ENCODE results near the gene UNK.

Gene UNK

DNA sequence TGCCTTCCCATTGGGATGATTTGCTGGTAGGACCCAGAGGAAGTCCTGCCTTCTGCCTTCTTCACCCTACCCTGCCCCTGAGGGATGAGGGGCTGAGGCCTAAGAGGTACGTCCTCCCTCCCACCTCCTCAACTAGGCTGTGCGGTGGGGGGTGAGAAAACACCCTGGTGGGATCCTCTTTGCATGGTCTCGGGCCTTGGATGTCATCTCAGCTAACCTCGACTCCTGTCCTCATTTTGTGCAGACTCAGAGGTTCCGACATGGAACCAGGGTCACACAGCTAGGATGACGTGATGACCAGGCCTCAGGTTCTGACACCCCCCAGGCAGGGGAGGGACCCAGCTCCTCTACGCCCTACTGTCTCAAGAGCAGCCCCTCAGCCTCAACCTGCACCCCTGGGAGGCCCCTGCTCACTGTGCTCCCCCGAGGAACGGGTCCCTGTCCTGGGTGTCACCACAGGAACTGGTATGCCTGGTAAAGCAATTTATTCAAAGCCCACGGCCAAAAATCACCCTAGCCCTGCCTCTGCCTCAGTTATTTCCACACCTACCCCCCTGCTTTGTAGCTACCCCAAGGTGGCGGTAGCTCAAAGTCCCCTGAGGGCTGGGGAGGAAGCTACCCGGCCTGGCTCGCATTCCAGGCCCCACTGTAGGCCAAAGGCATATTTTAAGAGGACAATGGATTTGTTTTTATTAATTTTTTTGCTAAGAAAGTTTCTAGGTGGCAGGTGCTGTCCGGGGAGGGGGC is 42.1 kb downstream of the UNK start:
- ATAC-seq, result no peak
- TF ChIP-seq BACH2 (CRISPR knock-in tag; IDR thresholded peaks at IDR 0.05; ENCODE audit: borderline replicate concordance) (no peak), ZC3H10 (CRISPR knock-in tag; IDR thresholded peaks at IDR 0.05) (no peak), ZNF8 (CRISPR knock-in tag; IDR thresholded peaks at IDR 0.05) (no peak), OSR1 (CRISPR knock-in tag; IDR thresholded peaks at IDR 0.05) (no peak), TOX (CRISPR knock-in tag; IDR thresholded peaks at IDR 0.05; ENCODE audit: borderline replicate concordance) (no peak), RARB (CRISPR knock-in tag; IDR thresholded peaks at IDR 0.05) (no peak), ZFP3 (CRISPR knock-in tag; IDR thresholded peaks at IDR 0.05) (no peak), TCF4 (CRISPR knock-in tag; IDR thresholded peaks at IDR 0.05; ENCODE audit: borderline replicate concordance) (no peak), ZNF565 (CRISPR knock-in tag; conservative IDR thresholded peaks at IDR 0.05; ENCODE audit: low read depth) (no peak)
- TF ChIP-seq, protein P1, sequence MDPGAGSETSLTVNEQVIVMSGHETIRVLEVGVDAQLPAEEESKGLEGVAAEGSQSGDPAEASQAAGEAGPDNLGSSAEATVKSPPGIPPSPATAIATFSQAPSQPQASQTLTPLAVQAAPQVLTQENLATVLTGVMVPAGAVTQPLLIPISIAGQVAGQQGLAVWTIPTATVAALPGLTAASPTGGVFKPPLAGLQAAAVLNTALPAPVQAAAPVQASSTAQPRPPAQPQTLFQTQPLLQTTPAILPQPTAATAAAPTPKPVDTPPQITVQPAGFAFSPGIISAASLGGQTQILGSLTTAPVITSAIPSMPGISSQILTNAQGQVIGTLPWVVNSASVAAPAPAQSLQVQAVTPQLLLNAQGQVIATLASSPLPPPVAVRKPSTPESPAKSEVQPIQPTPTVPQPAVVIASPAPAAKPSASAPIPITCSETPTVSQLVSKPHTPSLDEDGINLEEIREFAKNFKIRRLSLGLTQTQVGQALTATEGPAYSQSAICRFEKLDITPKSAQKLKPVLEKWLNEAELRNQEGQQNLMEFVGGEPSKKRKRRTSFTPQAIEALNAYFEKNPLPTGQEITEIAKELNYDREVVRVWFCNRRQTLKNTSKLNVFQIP (CRISPR knock-in tag; IDR thresholded peaks at IDR 0.05; ENCODE audit: borderline replicate concordance, low read depth), result no peak
- TF ChIP-seq, protein P2, sequence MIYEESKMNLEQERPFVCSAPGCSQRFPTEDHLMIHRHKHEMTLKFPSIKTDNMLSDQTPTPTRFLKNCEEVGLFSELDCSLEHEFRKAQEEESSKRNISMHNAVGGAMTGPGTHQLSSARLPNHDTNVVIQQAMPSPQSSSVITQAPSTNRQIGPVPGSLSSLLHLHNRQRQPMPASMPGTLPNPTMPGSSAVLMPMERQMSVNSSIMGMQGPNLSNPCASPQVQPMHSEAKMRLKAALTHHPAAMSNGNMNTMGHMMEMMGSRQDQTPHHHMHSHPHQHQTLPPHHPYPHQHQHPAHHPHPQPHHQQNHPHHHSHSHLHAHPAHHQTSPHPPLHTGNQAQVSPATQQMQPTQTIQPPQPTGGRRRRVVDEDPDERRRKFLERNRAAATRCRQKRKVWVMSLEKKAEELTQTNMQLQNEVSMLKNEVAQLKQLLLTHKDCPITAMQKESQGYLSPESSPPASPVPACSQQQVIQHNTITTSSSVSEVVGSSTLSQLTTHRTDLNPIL (CRISPR knock-in tag; IDR thresholded peaks at IDR 0.05; ENCODE audit: low read depth), result no peak

DNA sequence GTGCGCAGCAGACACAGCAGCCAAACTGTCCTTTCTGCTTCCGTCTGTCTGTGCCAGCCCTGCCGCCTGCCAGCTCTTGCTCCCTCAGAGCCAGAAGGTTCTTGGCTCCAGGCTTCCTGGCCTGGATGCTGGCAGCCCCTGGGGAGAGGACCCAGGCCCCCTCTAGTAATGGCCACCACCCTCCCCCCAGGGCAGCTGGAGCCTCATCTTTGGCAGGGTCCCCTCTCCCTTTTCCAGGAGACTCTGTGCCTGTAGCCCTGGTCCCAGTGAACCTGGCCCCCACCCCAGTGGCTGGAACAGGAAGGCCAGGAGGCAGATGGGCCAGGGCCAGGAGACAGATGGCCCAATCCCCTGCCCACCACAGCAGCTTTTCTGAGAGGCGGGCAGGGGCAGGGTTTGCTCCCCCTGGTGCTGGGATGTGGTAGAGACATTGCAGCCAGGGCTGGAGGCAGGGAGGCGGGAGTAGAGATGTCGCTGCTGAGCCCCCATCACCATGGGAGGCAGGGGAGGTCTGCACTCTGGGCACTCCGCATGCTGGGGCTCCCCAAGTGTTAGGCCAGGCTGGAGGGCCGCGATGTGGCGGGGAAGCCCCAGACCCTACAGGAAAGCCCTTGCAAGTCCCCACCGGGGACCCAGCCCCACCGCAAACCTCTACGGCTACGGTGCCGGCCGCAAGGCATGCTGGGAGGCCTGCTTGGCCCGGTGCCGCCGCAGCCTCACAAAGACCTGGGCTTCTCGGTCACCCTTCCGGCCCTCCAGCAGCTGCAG is 42.9 kb downstream of the UNK start:
- TF ChIP-seq ZFP3 (CRISPR knock-in tag; IDR thresholded peaks at IDR 0.05), result 0 out of 2 replicates have a peak, but pooled peaks have one; percentile 69
- TF ChIP-seq, protein P3, sequence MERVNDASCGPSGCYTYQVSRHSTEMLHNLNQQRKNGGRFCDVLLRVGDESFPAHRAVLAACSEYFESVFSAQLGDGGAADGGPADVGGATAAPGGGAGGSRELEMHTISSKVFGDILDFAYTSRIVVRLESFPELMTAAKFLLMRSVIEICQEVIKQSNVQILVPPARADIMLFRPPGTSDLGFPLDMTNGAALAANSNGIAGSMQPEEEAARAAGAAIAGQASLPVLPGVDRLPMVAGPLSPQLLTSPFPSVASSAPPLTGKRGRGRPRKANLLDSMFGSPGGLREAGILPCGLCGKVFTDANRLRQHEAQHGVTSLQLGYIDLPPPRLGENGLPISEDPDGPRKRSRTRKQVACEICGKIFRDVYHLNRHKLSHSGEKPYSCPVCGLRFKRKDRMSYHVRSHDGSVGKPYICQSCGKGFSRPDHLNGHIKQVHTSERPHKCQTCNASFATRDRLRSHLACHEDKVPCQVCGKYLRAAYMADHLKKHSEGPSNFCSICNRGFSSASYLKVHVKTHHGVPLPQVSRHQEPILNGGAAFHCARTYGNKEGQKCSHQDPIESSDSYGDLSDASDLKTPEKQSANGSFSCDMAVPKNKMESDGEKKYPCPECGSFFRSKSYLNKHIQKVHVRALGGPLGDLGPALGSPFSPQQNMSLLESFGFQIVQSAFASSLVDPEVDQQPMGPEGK (CRISPR knock-in tag; IDR thresholded peaks at IDR 0.05; ENCODE audit: borderline replicate concordance), result 0 out of 2 replicates have a peak, but pooled peaks have one; percentile 79
- TF ChIP-seq CSDC2 (CRISPR knock-in tag; IDR thresholded peaks at IDR 0.05), result 0 out of 2 replicates have a peak, but pooled peaks have one; percentile 66
- TF ChIP-seq SNAI2 (CRISPR knock-in tag; IDR thresholded peaks at IDR 0.05), result 0 out of 2 replicates have a peak, but pooled peaks have one; percentile 45
- TF ChIP-seq ZNF8 (CRISPR knock-in tag; IDR thresholded peaks at IDR 0.05), result no peak
- TF ChIP-seq ZFP30 (CRISPR knock-in tag; IDR thresholded peaks at IDR 0.05), result no peak
- TF ChIP-seq, protein P4, sequence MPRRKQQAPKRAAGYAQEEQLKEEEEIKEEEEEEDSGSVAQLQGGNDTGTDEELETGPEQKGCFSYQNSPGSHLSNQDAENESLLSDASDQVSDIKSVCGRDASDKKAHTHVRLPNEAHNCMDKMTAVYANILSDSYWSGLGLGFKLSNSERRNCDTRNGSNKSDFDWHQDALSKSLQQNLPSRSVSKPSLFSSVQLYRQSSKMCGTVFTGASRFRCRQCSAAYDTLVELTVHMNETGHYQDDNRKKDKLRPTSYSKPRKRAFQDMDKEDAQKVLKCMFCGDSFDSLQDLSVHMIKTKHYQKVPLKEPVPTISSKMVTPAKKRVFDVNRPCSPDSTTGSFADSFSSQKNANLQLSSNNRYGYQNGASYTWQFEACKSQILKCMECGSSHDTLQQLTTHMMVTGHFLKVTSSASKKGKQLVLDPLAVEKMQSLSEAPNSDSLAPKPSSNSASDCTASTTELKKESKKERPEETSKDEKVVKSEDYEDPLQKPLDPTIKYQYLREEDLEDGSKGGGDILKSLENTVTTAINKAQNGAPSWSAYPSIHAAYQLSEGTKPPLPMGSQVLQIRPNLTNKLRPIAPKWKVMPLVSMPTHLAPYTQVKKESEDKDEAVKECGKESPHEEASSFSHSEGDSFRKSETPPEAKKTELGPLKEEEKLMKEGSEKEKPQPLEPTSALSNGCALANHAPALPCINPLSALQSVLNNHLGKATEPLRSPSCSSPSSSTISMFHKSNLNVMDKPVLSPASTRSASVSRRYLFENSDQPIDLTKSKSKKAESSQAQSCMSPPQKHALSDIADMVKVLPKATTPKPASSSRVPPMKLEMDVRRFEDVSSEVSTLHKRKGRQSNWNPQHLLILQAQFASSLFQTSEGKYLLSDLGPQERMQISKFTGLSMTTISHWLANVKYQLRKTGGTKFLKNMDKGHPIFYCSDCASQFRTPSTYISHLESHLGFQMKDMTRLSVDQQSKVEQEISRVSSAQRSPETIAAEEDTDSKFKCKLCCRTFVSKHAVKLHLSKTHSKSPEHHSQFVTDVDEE (CRISPR knock-in tag; IDR thresholded peaks at IDR 0.05), result peak; percentile 30; the same call in 1 of the 2 replicates
- TF ChIP-seq ZNF70 (CRISPR knock-in tag; IDR thresholded peaks at IDR 0.05), result no peak
- peak; percentile 77 for TF ChIP-seq TCF4 (CRISPR knock-in tag; IDR thresholded peaks at IDR 0.05; ENCODE audit: borderline replicate concordance)
- peak; percentile 93 for ATAC-seq

DNA sequence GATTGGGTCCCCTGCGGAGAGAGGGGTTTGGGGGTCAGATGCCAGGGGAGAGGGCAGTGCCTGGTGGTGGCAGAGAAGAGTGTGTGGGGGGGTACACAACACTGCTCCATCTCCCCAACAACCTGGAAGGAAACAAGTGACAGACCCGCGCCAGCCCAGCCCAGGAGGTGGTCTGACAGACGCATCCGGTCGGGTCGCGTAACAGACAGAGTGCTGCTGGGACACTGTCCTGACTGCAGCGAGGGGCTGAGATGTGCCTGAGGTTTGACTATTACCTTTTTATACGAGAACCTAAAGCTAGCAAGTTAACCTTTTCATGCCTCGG is 43.4 kb downstream of the UNK start:
- no peak for ATAC-seq
- TF ChIP-seq, protein P2 (CRISPR knock-in tag; IDR thresholded peaks at IDR 0.05; ENCODE audit: low read depth), result no peak
- TF ChIP-seq ARNTL (CRISPR knock-in tag; IDR thresholded peaks at IDR 0.05; ENCODE audit: borderline replicate concordance, low read depth) (no peak), ZFP3 (CRISPR knock-in tag; IDR thresholded peaks at IDR 0.05) (no peak), ZC3H10 (CRISPR knock-in tag; IDR thresholded peaks at IDR 0.05) (no peak), ZNF8 (CRISPR knock-in tag; IDR thresholded peaks at IDR 0.05) (no peak), TCF4 (CRISPR knock-in tag; IDR thresholded peaks at IDR 0.05; ENCODE audit: borderline replicate concordance) (no peak), ZNF565 (CRISPR knock-in tag; conservative IDR thresholded peaks at IDR 0.05; ENCODE audit: low read depth) (no peak), BACH2 (CRISPR knock-in tag; IDR thresholded peaks at IDR 0.05; ENCODE audit: borderline replicate concordance) (no peak), GLIS3 (CRISPR knock-in tag; IDR thresholded peaks at IDR 0.05) (no peak)

Data from SK-N-SH treated with all-trans-retinoic acid at 6 μM for 48 hours (cell line).